Measurements from ENCODE around the gene COL27A1.

Gene COL27A1

GRCh38 chr9:114361542-114361941, 206.2 kb downstream of the COL27A1 start:
- H3K4me3 ChIP-seq (replicated peaks; ENCODE audit: low read depth, low read length) = no peak overlapping the region
- no peak for DNase-seq (ENCODE audit: low read depth)
- no peak for TF ChIP-seq CTCF (IDR thresholded peaks at IDR 0.05; ENCODE audit: low read length, missing control alignments)
